Thyroid gland (tissue), 4 donors: ENCODE data around the gene PAF1. TPM values are rescaled to one million over a fixed set of nuclear protein-coding genes. Genes with fewer than 3 reads are reported as not detected.

ENCODE experiments used
- DNase-seq, 2 donors: peaks; one replicate each; pipeline ENCODE4 v3.0.0-alpha.2; 2019
- H3K27ac ChIP-seq, 3 donors: fragments of 200-600 bp; sonication (generic); 1 replicate in 2 of 3; 2 replicates in 1 of 3; pipeline ENCODE4 v1.5.1; 2016 to 2019; ENCODE audit warnings: mild to moderate bottlenecking in 1 of 3, moderate library complexity in 1 of 3
- H3K27me3 ChIP-seq: fragments of 200-600 bp; sonication (generic); one replicate; pipeline ENCODE4 v1.5.1; 2019
- H3K36me3 ChIP-seq, 2 donors: fragments of 200-600 bp; sonication (generic); one replicate each; pipeline ENCODE4 v1.5.1; 2016 to 2019
- H3K4me1 ChIP-seq, 2 donors: fragments of 200-600 bp; sonication (generic); one replicate each; pipeline ENCODE4 v1.5.1; 2017 to 2019
- H3K4me3 ChIP-seq, 3 donors: fragments of 200-600 bp; sonication (generic); replicated peaks in 1 of 3; 1 replicate in 2 of 3; 2 replicates in 1 of 3; pipeline ENCODE4 v1.5.1; 2016; ENCODE audit warnings: mild to moderate bottlenecking in 1 of 3
- H3K9me3 ChIP-seq: fragments of 200-600 bp; sonication (generic); one replicate; pipeline ENCODE4 v1.5.1; 2017
- POLR2A ChIP-seq, 2 donors: fragments of 450-650 bp; IDR thresholded peaks; one replicate each; pipeline ENCODE4 v1.6.1; 2017; ENCODE audit warnings: antibody characterized with exemption in 2 of 2, mild to moderate bottlenecking in 2 of 2, moderate library complexity in 1 of 2
- WGBS, 2 donors: methylation state at CpG; one replicate each; pipeline ENCODE4 v1.1.5; 2017; 5-methylcytosine and 5-hydroxymethylcytosine counted together
- intact Hi-C: fragments of 100-400 bp; cut with DNase I; formaldehyde crosslinking; loops from one replicate; pipeline ENCODE4 v1.15.1; 2023
- total RNA-seq, 4 donors: library from RNA; depleted of rRNA; stranded (reverse); fragments of >200 nt; gene quantifications; one replicate each; pipeline ENCODE4 v1.2.3, GENCODE V29; 2016
- TF ChIP-seq, protein P1 (sequence below), 6 experiments: fragments of 200-600 bp in 3 of 6; fragments of 450-650 bp in 3 of 6; sonication (generic) in 3 of 6; IDR thresholded peaks; one replicate each; pipeline ENCODE4 v1.5.1; 2016 to 2019; ENCODE audit warnings: antibody characterized with exemption in 6 of 6, mild to moderate bottlenecking in 2 of 6, inconsistent platforms in 1 of 6, moderate library complexity in 1 of 6

PAF1 gene
- total RNA-seq, 4 donors from 2014 or later: 38.8 to 60.3 (median 50.8) TPM

- intact Hi-C loops: no loop called here
- WGBS, 2 donors: 81 to 90% methylated on average over 5 of the region's 5 CpGs
- no peaks in the 10 kb centered on the region for H3K27me3 ChIP-seq
- no peaks in the 10 kb centered on the region for H3K9me3 ChIP-seq
- peaks cover 57 to 58% of the 10 kb centered on the region in 2 donors for H3K36me3 ChIP-seq
- H3K4me1 ChIP-seq: no peaks in the 10 kb centered on the region
- no peak overlapping the region for H3K4me3 ChIP-seq
- H3K27ac ChIP-seq: no peak overlapping the region
- TF ChIP-seq, protein P1, sequence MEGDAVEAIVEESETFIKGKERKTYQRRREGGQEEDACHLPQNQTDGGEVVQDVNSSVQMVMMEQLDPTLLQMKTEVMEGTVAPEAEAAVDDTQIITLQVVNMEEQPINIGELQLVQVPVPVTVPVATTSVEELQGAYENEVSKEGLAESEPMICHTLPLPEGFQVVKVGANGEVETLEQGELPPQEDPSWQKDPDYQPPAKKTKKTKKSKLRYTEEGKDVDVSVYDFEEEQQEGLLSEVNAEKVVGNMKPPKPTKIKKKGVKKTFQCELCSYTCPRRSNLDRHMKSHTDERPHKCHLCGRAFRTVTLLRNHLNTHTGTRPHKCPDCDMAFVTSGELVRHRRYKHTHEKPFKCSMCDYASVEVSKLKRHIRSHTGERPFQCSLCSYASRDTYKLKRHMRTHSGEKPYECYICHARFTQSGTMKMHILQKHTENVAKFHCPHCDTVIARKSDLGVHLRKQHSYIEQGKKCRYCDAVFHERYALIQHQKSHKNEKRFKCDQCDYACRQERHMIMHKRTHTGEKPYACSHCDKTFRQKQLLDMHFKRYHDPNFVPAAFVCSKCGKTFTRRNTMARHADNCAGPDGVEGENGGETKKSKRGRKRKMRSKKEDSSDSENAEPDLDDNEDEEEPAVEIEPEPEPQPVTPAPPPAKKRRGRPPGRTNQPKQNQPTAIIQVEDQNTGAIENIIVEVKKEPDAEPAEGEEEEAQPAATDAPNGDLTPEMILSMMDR (IDR thresholded peaks at IDR 0.05): no peak
- no peak for TF ChIP-seq POLR2A (IDR thresholded peaks at IDR 0.05)
- no peak for DNase-seq
Observed at GRCh38 chr19:39355253-39355652, 35.7 kb downstream of the PAF1 start.

GRCh38 chr19:39352381-39353255, 38.3 kb downstream of the PAF1 start:
- H3K36me3 ChIP-seq: peaks cover 35 to 36% of the 10 kb centered on the region in 2 donors
- no peaks in the 10 kb centered on the region for H3K27me3 ChIP-seq
- no peak for DNase-seq
- no peaks in the 10 kb centered on the region for H3K9me3 ChIP-seq
- no peaks in the 10 kb centered on the region for H3K4me1 ChIP-seq
- intact Hi-C loops: no loop called here
- no peak overlapping the region for H3K27ac ChIP-seq
- 72 to 85% methylated on average over 12 of the region's 12 CpGs for WGBS, 2 donors
- no peak overlapping the region for H3K4me3 ChIP-seq
- TF ChIP-seq POLR2A (IDR thresholded peaks at IDR 0.05): no peak
- TF ChIP-seq, protein P1 (IDR thresholded peaks at IDR 0.05): no peak

GRCh38 chr19:39351537-39352064, 39.3 kb downstream of the PAF1 start:
- TF ChIP-seq, protein P1 (IDR thresholded peaks at IDR 0.05): no peak
- TF ChIP-seq POLR2A (IDR thresholded peaks at IDR 0.05): no peak
- DNase-seq: no peak
- WGBS, 2 donors: 74 to 84% methylated on average over 4 of the region's 4 CpGs
- Histone ChIP-seq H3K27me3 (no peaks in the 10 kb centered on the region), H3K4me1 (no peaks in the 10 kb centered on the region), H3K4me3 (no peak overlapping the region), H3K9me3 (no peaks in the 10 kb centered on the region), H3K27ac (no peak overlapping the region), H3K36me3 (peaks cover 25% of the 10 kb centered on the region in 2 donors)
- intact Hi-C loops: no loop called here

GRCh38 chr19:39350156-39350555, 40.8 kb downstream of the PAF1 start:
- Histone ChIP-seq H3K27me3 (no peaks in the 10 kb centered on the region), H3K27ac (no peak overlapping the region), H3K9me3 (no peaks in the 10 kb centered on the region), H3K4me3 (no peak overlapping the region), H3K4me1 (peaks cover 0 to 11% of the 10 kb centered on the region in 2 donors), H3K36me3 (peaks cover 10 to 12% of the 10 kb centered on the region in 2 donors)
- intact Hi-C loops: no loop called here
- no peak for DNase-seq
- 95 to 98% methylated on average over 3 of the region's 3 CpGs for WGBS, 2 donors
- no peak for TF ChIP-seq POLR2A (IDR thresholded peaks at IDR 0.05)
- TF ChIP-seq, protein P1 (IDR thresholded peaks at IDR 0.05): no peak

DNA sequence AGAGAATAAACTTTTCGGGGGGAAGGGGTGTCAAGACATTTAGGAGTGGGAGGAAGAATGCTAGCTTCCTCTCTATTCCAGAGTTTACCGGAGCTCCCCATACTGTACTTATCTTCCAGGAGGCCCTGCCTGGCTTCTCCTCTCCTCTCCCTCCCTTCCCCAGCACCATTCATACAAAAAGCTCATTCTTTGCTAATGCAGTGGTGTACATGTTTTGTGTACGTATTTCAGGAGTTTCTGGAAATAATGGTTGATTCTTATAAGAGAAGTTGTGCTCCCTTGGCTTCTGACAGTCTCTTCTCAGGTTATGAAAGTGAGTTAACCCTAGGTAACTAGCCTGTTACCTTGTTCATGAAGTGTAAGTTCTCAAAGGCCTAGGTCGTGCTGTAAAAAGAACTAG, 41.6 kb downstream of the PAF1 start:
- no peaks in the 10 kb centered on the region for H3K27me3 ChIP-seq
- 85 to 90% methylated on average over 4 of the region's 4 CpGs for WGBS, 2 donors
- peaks cover 7 to 8% of the 10 kb centered on the region in 2 donors for H3K36me3 ChIP-seq
- intact Hi-C loops: loop anchor here (5.0 kb wide), 1 partner anchor 38 kb away; no protein-coding TSS in a partner anchor
- H3K4me1 ChIP-seq: peaks cover 0 to 17% of the 10 kb centered on the region in 2 donors
- no peak overlapping the region for H3K27ac ChIP-seq
- H3K9me3 ChIP-seq: no peaks in the 10 kb centered on the region
- H3K4me3 ChIP-seq: no peak overlapping the region
- TF ChIP-seq, protein P1 (IDR thresholded peaks at IDR 0.05): no peak
- no peak for TF ChIP-seq POLR2A (IDR thresholded peaks at IDR 0.05)
- DNase-seq: no peak
